ENCODE results near the gene UBFD1.
"Not testable (repeated sequence)": the region's sequence is repeated elsewhere in the genome, so short reads cannot be mapped to it uniquely, and the experiment has no call there.

Gene UBFD1, protein sequence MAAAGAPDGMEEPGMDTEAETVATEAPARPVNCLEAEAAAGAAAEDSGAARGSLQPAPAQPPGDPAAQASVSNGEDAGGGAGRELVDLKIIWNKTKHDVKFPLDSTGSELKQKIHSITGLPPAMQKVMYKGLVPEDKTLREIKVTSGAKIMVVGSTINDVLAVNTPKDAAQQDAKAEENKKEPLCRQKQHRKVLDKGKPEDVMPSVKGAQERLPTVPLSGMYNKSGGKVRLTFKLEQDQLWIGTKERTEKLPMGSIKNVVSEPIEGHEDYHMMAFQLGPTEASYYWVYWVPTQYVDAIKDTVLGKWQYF

DNA sequence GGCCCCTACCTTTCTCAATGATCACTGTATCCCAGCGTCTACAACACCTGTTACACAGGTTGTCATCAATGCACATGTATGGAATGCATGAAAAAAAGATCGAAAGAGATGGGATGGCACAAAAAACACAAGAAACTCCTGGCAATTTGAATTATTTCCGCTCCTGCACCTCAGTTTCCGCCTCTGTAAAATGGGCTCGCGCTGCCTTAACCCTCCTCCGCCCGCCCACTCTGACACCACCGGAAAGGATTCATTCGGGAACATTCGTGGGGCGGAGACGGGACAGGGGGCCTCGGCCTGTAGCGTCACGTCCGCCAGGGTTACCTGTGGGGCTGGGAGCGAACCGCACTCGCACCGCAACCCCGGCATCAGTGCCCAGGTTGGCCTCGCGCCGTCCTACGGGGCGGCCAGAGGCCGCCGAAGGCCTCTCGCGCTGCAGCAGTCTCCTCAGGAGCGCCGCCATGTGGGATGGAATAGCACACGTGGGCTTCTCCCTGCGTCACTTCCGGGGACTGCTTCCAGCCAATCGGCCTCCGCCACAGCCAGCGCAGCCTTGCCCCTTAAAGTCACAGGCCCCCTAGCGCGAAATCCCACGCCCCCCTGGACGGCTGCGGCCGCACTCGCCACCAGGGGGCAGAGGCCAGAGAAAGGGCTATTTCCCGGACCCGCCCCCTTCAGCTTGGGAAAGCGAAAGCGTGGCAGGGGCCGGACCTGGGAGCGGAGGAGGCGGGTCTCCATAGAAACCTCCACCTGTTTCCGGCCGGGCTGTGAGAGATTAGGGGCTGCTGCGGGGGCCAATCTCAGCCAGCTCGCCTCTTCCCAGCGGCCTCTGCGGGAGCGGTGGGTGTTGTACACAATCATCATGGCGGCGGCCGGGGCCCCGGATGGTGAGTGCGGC lies at the start of gene UBFD1, which contains the start of gene EARS2:
UBFD1 (plus strand) TSS at position 847 of the 898 bp plus-strand sequence; CDS start at position 863, 16 bp downstream.
EARS2 (minus strand) TSS at position 470 of the 898 bp plus-strand sequence; CDS start at position 463, 7 bp downstream.
- peak; percentile 97 for DNase-seq (ENCODE audit: low read depth in 2 of 2)

DNA sequence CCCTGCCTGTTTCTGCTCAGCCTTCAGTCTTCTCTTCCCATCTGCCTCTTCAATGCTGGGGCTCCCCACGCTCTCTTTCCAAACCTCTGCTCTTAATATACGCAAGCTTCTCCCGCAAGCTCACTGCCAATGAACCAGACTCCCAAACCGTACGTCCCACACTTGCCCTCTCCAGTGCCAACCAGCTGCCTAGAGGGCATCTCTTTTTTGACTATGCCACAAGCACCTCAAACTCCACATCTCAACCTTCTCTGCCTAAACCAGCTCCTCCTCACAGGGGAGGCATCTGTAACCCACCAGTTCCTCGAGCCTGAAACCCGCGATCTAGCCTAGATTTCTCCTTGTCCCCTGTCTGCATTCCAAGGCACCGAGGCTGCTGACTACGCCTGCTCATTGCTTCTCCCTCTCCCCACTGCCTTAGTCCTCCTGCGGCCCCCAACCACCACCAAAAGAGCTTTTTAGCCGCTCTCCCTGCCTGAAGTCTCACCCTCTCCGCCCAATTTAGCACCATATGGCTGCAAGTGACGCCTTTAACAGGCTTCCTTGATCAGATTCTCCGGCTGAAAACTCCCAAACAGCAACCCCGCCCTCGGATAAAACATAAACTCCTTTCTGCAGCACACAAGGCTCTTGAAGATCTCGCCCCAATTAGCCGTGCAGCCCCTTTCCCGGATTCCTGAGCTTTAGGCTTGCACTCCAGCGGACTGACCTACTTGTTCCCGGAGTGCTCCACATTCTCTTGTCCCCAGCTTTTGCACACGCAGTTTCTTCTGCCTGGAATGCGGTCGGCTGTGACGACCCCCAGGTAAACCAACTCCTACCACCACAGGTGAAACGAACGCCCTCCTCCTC lies 48.7 kb upstream of the UBFD1 start:
- DNase-seq (ENCODE audit: low read depth in 2 of 2), result no peak

DNA sequence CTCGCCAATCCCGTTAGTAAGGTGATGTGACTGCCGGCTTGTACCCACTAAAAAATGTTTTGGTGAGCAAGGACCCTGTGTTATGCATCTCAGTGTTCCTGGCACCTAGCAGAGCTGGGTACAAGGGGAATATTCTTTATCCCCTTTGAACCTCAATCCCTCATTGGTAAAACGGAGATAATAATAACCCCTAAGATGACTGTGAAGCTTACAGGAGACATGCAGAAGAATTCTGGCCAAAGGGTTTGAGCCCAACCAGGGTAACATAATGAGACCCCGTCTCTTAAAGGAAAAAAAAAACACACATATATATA lies 48.1 kb upstream of the UBFD1 start:
- DNase-seq (ENCODE audit: low read depth in 2 of 2), result no peak

DNA sequence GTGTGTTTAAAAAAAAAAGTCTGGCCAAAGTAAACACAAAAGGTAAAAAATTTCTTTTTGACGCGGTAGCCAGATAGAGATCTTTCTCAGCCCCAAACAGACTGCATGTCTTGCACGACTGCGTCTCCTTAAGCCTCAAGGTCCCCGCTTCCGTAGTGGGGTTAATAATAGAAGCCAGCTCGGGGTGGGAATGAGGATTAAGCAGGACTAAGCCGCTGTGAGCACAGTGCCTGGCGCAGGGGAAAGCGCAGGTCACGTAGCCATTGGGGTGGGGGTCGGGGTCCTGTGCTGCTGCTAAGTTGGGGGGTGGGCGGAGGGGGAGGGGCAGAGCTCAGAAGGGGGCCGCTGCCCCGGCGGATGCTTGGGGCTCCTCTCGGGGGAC lies 47.8 kb upstream of the UBFD1 start:
- no peak for DNase-seq (ENCODE audit: low read depth in 2 of 2)

DNA sequence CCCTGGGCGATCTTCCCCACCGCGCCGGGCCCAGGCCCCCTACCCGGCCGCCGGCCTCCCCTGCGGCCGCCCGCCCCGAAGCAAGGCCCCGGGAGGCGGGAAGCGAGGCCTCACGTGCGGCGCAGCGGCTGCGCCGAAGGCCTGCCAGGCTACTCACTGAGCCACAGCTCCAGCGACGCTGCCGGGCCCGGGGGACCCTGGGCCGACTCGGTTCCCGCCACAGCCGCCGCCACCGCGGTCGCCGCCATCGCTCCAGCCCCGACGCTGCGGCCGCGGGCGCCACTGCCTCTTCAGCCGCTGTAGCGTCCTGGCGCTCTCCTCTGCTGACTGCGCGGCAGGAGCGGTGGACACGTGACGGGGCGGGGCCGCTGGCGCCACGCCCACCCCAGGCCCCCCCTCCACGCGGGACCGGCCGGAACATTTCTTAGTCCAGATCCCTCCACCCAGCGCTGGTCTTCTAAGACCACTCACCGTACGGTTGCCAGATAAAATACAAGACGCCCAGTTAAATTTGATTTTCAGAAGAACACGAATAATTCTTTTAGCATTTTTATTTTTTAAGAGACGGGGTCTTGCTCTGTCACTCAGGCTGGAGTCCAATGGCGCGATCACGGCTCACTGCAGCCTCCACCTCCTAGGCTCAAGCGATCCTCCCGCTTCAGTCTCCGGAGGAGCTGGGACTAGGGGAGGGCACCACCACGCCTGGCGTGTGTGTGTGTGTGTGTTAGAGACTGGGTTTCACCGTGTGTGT lies 47.2 kb upstream of the UBFD1 start, which contains the start of gene GGA2:
GGA2 (minus strand) TSS at position 331 of the 751 bp plus-strand sequence; CDS start at position 248, 83 bp downstream.
- peak; percentile 58 to 67 for DNase-seq (ENCODE audit: low read depth in 2 of 2)

DNA sequence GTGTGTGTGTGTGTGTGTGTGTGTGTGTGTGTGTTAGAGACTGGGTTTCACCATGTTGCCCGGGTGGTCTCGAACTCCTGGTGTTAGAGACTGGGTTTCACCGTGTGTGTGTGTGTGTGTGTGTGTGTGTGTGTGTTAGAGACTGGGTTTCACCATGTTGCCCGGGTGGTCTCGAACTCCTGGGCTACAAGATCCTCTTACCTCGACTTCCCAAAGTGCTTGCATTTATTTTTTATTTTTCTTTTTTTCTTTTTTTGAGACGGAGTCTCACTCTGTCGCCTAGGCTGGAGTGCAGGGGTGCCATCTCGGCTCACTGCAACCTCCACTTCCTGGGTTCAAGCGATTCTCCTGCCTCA lies 46.6 kb upstream of the UBFD1 start:
- DNase-seq (ENCODE audit: low read depth in 2 of 2), result not testable (repeated sequence)

DNA sequence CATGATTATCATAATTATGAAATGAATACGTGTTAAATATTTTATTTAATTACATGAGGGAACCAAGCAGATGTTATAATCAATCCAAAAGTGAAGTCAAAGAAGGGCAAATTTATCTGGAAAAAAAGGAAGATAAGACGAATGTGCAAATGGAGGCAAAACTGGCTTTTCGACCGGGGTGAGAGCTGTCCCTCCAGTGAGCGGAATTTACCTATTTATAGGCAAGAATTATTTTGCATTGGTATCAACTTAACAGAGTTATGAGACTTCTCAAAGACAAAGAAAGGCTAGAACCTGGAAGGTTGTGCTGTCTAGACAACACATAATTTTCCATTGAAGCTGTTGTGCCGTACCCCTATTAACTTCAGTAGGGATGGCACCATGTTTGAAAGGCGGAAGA lies 45.8 kb upstream of the UBFD1 start:
- no peak for DNase-seq (ENCODE audit: low read depth in 2 of 2)

DNA sequence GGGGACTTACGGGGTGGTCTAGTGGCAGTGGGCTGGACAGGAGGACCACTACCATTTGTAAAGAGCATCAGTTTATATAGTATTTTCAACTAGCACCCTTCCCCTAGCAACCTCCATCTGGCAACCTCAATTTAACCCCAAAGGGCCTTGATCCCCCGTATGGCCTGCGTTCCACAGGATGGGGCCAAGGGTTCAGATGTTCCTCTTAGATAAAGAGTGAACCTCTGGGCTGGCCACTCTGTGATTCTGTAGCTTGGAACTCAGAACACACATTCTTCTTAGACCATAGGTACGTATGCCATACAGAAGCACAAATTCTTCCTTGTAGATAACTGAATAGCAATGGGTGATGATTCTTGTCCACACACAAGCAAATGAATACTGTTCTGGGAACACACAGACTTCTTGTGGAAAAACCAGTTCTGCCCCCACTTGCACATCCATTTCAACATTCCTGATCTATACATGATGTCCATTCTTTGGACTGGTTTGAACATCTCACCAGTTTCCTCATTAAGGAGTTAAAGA lies 45.3 kb upstream of the UBFD1 start:
- DNase-seq (ENCODE audit: low read depth in 2 of 2), result no peak

DNA sequence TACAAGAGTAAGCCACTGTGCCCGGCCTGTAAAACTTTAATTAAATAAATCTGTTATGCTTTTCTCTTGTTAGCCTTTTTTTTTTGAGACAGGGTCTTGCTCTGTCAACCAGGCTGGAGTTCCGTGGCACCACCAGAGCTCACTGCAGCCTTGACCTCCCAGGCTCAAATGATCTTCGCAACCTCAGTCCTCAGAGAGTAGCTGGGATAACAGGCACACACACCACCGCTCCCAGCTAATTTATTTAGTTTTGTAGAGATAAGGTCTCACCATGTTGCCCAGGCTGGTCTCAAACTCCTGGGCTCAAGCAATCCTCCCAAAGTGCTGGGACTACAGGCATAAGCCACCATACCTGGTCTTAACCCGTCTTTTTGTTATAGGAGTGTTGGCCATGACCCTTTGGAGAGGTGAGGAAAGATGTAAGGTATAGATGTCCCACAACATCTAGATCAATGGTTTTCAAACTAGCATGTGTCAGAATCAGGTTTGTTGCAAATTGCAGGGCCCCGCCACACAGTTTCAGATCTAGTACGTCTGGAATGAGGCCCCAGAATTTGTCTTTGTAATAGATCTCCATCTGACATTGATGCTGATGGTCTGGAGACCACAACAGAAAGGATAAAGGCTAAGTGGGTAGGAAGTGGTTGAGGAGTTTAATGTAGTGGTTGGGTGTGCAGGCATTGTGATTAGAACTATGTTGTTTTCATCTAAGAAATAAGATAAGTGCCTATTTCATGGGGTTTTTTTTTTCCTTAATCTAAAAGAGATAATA lies 43.0 kb upstream of the UBFD1 start:
- no peak for DNase-seq (ENCODE audit: low read depth in 2 of 2)

DNA sequence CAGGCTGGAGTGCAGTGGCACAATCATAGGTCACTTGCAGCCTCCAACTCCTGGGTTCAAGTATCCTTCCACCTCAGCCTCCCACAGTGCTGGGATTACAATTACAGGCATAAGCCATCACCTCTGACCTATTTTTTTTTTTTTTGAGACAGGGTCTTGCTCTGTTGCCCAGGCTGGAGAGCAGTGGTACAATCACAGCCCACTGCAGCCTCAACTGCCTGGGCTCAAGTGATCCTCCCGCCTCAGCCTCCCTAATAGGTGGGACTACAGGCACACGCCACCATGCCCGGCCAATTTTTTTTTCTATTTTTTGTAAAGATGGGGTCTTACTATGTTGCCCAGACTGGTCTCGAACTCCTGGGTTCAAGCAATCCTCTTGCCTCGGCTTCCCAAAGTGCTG lies 41.6 kb upstream of the UBFD1 start:
- no peak for DNase-seq (ENCODE audit: low read depth in 2 of 2)

DNA sequence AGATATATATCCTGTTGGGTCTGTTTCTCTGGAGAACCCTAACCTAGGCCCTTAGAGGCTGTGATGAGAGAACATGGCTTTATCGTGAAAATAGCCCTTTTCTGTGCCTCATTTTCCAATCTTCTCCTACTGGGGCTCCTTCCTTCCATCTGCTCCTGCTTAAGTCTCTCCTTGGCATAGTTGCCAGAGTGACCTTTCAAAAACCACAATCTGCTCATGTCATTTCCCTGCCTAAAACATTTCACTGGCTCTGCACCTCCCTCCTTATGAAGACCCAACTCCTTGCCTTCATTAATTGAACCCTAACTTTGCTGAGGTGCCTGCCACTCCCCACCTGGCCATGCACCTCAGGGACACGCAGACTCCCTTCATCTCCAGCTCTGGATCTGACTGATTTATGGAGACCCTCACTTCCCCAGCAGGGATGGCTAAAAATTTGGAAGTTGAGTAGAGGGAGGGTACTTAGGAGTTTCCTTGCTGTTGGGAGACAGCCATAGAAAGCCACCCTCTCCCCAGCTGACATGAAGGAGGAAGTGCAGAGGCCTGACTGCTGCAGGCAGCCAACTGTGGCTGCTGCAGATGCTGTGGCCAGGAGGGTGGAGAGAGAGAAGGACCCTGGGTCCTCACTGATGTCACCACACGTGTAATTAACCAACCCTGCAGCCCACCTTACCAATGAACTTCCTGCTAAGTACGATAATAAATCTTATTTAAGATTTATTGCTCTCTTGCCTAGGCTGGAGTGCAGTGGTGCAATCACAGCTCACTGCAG lies 41.0 kb upstream of the UBFD1 start:
- no peak for DNase-seq (ENCODE audit: low read depth in 2 of 2)

DNA sequence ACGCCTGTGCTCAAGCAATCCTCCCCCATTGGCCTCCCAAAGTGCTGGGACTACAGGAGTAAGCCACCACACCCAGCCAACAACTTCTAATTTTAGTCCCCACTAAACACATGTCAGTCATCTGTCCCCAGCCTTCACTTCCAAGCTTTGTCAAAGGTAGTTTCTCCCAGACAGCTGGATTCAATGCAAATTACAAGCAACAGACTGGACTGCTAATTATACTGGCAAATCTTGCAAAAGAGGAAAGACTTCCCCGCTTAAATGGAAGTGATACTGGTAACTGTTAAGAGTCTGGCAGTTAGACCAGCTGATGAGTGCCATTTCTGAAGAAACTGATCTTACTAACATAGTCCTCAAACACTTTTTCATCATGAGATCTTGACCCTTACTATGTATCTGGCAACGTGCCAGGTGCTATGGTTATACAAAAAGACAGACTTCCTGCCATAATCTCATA lies 39.1 kb upstream of the UBFD1 start:
- no peak for DNase-seq (ENCODE audit: low read depth in 2 of 2)

DNA sequence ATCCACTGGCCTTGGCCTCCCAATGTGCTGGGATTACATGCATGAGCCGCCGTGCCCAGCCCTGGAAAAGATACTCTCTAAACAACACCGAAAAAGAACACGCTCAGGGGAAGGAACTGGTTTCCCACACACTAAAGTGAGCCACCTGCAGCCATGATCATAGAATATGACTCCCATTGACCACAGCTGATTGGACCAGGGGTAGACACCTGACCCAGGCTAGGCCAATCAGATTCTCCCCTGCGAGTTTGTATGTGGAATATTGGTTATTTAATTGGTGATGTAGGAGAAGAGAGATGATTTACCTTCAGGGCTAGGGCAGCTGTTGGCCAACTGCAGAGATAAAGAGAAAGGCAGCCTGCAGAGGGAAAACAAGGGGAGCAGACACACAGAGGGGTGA lies 38.2 kb upstream of the UBFD1 start:
- DNase-seq (ENCODE audit: low read depth in 2 of 2), result no peak

DNA sequence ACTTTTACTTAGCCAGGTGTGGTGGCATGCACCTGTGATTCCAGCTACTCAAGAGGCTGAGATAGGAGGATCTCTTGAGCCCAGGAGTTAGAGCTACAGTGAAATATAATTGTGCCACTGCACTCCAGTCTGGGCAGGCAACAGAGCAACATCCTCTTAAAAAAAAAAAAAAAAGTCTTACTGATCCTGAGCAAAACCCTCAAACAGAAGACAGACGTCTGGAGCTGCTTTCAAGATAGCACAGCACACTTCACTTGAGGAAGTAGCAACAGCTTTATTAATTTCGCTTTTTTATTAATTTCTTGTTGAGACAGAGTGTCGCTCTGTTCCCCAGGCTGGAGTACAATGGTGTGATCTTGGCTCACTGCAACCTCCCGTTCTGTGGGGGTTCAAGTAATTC lies 37.0 kb upstream of the UBFD1 start:
- no peak for DNase-seq (ENCODE audit: low read depth in 2 of 2)

DNA sequence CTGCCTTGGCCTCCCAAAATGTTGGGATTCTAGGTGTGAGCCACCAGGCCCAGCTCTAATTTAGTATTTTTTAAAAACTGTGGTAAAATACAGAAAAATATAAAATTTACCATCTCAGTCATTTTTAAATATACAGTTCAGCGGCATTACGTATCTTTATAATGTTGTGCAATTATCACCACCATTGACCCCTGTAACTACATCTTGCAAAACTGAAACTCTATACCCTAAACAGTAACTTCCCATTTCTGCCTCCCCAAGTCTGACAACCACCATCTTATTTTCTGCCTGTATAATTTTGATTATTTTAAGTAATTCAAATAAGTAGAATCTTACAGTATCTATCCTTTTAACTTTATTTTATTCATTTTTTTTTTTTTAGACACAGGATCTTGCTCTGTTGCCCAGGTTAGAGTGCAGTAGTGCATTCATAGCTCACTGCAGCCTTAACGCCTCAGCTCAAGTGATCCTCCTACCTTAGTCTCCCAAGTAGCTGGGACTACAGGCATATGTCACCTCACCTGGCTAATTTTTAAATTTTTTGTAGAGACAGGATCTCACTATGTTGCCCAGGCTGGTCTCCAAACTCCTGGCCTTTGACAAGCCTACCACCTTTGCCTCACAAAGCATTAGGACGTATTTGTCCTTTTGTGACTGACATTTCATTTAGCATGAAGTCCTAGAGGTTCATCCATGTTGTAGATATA lies 36.3 kb upstream of the UBFD1 start:
- DNase-seq (ENCODE audit: low read depth in 2 of 2), result no peak

DNA sequence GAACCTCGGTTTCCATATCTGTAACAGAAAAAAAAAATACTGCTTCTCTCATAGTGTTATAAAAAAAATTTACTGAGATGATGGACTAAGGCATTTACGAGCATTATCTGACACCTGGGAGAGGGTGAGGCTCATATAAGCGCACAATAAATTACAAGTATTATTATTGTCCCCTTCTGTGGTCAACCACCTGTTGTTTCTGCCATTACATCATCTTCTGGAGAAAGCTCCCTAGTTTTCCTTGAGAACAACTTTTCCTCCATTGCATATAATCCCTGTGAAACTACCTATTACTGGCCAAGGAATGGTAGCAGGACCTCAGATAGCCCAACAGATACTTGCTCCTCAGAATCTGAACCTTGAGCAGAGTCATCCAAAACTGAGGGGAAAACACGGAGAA lies 35.6 kb upstream of the UBFD1 start:
- DNase-seq (ENCODE audit: low read depth in 2 of 2), result no peak

DNA sequence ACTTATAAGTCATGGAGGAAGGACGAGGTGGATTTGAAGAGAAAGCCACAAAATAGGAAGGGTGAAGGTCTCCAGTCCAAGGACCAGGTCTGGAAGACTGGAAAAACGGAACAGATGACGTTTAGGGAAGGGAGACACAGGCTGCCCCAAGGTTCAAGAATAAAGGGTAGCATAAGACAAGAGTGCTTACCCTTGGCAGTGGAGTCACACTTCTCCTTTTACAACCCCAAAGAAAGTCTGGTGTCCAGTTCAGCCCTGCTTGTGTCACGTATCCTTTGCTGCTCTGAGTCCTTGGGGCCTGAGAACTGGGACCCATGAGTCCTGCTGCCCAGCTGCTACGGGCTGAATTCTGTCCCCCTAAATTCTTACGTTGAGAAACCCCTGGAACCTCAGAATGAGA lies 34.2 kb upstream of the UBFD1 start:
- DNase-seq (ENCODE audit: low read depth in 2 of 2), result no peak

DNA sequence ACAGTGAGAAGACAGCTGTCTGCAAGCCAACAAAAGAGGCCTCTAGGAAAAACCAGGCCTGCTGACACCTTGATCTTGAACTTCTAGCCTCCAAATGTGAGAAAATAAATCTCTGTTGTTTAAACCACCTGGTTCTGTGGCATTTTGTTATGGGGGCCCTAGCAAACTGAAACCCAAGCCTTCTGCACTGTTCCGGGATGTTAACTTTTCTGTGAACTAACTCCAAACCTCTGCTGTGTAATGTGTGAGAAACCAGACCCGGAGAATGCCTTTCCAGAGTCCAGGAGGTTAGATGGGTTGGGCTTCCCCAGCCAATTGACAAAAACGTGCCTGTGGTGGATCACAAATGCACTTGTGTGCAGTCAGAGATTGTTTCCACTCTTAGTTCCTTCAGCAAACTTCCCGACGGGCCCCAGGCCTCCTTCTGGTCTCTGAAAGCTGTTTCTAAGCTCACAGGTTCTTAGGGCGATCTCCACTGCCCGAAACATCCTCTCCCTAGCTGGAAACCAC lies 33.6 kb upstream of the UBFD1 start:
- DNase-seq (ENCODE audit: low read depth in 2 of 2), result no peak

DNA sequence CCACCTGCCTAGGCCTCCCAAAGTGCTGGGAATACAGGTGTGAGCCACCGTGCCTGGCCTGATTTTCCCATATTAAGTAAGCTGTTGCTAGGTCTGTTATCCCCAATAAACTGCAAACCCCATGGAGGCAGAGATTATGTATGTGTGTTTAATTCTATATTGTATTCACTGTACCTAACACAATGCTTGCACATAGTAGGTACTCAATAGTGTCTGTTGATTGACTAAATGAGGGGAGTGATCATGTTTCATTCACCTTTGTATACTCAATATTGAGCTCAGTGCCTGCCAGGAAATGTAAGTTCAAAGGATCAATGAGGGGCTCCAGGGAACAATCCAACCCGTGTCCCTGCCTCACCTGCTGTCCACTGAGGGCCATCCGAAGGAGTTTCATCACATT lies 32.6 kb upstream of the UBFD1 start:
- DNase-seq (ENCODE audit: low read depth in 2 of 2), result no peak

Data from fibroblast of skin of left quadriceps (primary cell).